HG03571 (cell line): Measurements from ENCODE around the gene NUTM1.
A peak's percentile ranks its signal among the peaks of the same experiment; 100 is the strongest.

ENCODE experiments used
- ATAC-seq: cut with Tn5 transposase; IDR thresholded peaks from one replicate; pipeline ENCODE4 v1.9.1; 2021; ENCODE audit not compliant: unreplicated experiment

NUTM1 gene

GRCh38 chr15:34342737-34343575 is at the start of gene NUTM1, which contains the start of gene NOP10:
Gene NUTM1, plus strand, starts transcription at chr15:34343315. Its CDS starts 382 bp downstream, at chr15:34343697.
Gene NOP10, minus strand, starts transcription at chr15:34343136. Its CDS starts 63 bp downstream, at chr15:34343073.
- ATAC-seq, result peak; percentile 83

GRCh38 chr15:34297059-34297458 is 46.1 kb upstream of the NUTM1 start:
- no peak for ATAC-seq

- ATAC-seq, result no peak
These were observed 42.1 kb upstream of the NUTM1 start for GRCh38 chr15:34301058-34301457.

- ATAC-seq, result no peak
These were observed 38.5 kb upstream of the NUTM1 start for GRCh38 chr15:34304613-34305012.

GRCh38 chr15:34311563-34311962 is 31.6 kb upstream of the NUTM1 start:
- ATAC-seq, result no peak

GRCh38 chr15:34314491-34315490 is 28.3 kb upstream of the NUTM1 start:
- ATAC-seq, result no peak

- ATAC-seq, result peak; percentile 52
These were observed 24.6 kb upstream of the NUTM1 start for GRCh38 chr15:34318277-34319079.

GRCh38 chr15:34323217-34323616 is 19.9 kb upstream of the NUTM1 start:
- ATAC-seq, result no peak

GRCh38 chr15:34324933-34325332 is 18.2 kb upstream of the NUTM1 start:
- ATAC-seq, result no peak

- ATAC-seq, result no peak
These were observed 17.7 kb upstream of the NUTM1 start for GRCh38 chr15:34325368-34325767.

- no peak for ATAC-seq
These were observed 15.2 kb upstream of the NUTM1 start for GRCh38 chr15:34327906-34328305.

- no peak for ATAC-seq
These were observed 14.1 kb upstream of the NUTM1 start for GRCh38 chr15:34329006-34329405.

GRCh38 chr15:34330279-34330678 is 12.8 kb upstream of the NUTM1 start:
- ATAC-seq, result no peak

GRCh38 chr15:34331809-34332208 is 11.3 kb upstream of the NUTM1 start:
- no peak for ATAC-seq

GRCh38 chr15:34332553-34333120 is 10.5 kb upstream of the NUTM1 start:
- ATAC-seq, result no peak

- no peak for ATAC-seq
These were observed 8.4 kb upstream of the NUTM1 start for GRCh38 chr15:34334672-34335071.

GRCh38 chr15:34335176-34336032 is 7.7 kb upstream of the NUTM1 start:
- ATAC-seq, result no peak

- ATAC-seq, result no peak
These were observed 6.7 kb upstream of the NUTM1 start for GRCh38 chr15:34336231-34336990.
